GM23338 (cell line): ENCODE data around the gene FRMPD1.

ENCODE experiments used
- CREB1 ChIP-seq: fragments of 250-450 bp; sonication (Bioruptor Pico); IDR thresholded peaks from 2 replicates; pipeline ENCODE4 v1.5.0; 2020; ENCODE audit warnings: low read depth, mild to moderate bottlenecking, moderate library complexity
- CTCF ChIP-seq, 2 experiments: fragments of 200-600 bp in 1 of 2; sonication (generic) in 1 of 2; conservative IDR thresholded peaks; 2 replicates each; pipeline versions ENCODE4 v1.5.1 to v1.6.1; 2016 to 2017; ENCODE audit warnings: antibody characterized with exemption in 2 of 2, low read depth in 2 of 2, mild to moderate bottlenecking in 2 of 2, moderate library complexity in 1 of 2
- ETS1 ChIP-seq: IDR thresholded peaks from 2 replicates; pipeline ENCODE4 v1.6.1; 2016; ENCODE audit warnings: antibody characterized with exemption
- EZH2 ChIP-seq: fragments of 200-600 bp; sonication (generic); IDR thresholded peaks from one replicate; pipeline ENCODE4 v1.8.0; 2017; ENCODE audit warnings: antibody characterized with exemption, mild to moderate bottlenecking, low read depth; ENCODE audit not compliant: unreplicated experiment
- EZH2phosphoT487 ChIP-seq: fragments of 200-600 bp; sonication (generic); IDR thresholded peaks from one replicate; pipeline ENCODE4 v1.8.1; 2018; ENCODE audit warnings: antibody characterized with exemption; ENCODE audit not compliant: unreplicated experiment
- JUNB ChIP-seq: IDR thresholded peaks from one replicate; pipeline ENCODE4 v1.6.1; 2016; ENCODE audit warnings: antibody characterized with exemption; ENCODE audit not compliant: unreplicated experiment
- NANOG ChIP-seq: IDR thresholded peaks from 2 replicates; pipeline ENCODE4 v1.6.1; 2016; ENCODE audit warnings: antibody characterized with exemption, borderline replicate concordance
- POLR2AphosphoS5 ChIP-seq: IDR thresholded peaks from 2 replicates; pipeline ENCODE4 v1.6.1; 2016; ENCODE audit warnings: antibody characterized with exemption, low read depth
- REST ChIP-seq: IDR thresholded peaks from one replicate; pipeline ENCODE4 v1.6.1; 2018; ENCODE audit warnings: antibody characterized with exemption; ENCODE audit not compliant: unreplicated experiment
- STAT1 ChIP-seq: IDR thresholded peaks from one replicate; pipeline ENCODE4 v1.6.1; 2016; ENCODE audit warnings: antibody characterized with exemption; ENCODE audit not compliant: unreplicated experiment
- ZNF114 ChIP-seq: fragments of 250-450 bp; sonication (Bioruptor Pico); IDR thresholded peaks from 2 replicates; pipeline ENCODE4 v1.5.0; 2020; ENCODE audit warnings: mild to moderate bottlenecking, moderate library complexity
- ZNF331 ChIP-seq: fragments of 250-450 bp; sonication (Bioruptor Pico); IDR thresholded peaks from 2 replicates; pipeline ENCODE4 v1.5.0; 2020; ENCODE audit warnings: low read depth, mild to moderate bottlenecking, moderate library complexity
- ZNF462 ChIP-seq: fragments of 250-450 bp; sonication (Bioruptor Pico); IDR thresholded peaks from 2 replicates; pipeline ENCODE4 v1.5.0; 2020; ENCODE audit warnings: mild to moderate bottlenecking, moderate library complexity

- no peak for TF ChIP-seq CTCF (conservative IDR thresholded peaks at IDR 0.05; ENCODE audit: low read depth in 2 of 2)
- no peak for TF ChIP-seq EZH2
- no peak for TF ChIP-seq POLR2AphosphoS5
- TF ChIP-seq REST, result no peak
- no peak for TF ChIP-seq ETS1
- TF ChIP-seq ZNF331, result no peak
- no peak for TF ChIP-seq CREB1
- TF ChIP-seq EZH2phosphoT487, result no peak
- no peak for TF ChIP-seq JUNB
- TF ChIP-seq STAT1, result no peak
- TF ChIP-seq NANOG, result no peak
- no peak for TF ChIP-seq ZNF114 (CRISPR knock-in tag)
- TF ChIP-seq ZNF462 (CRISPR knock-in tag), result no peak
Measured at GRCh38 chr9:37653385-37653784, 2.6 kb downstream of the FRMPD1 start.
